Fibroblast of mammary gland (primary cell): ENCODE results near the gene SP140L.
A peak's percentile ranks its signal among the peaks of the same experiment; 100 is the strongest.

ENCODE experiments used
- DNase-seq: peaks from one replicate; pipeline ENCODE4 v3.0.0-alpha.2; 2010; ENCODE audit warnings: low read depth
- H3K4me3 ChIP-seq: 2 replicates; pipeline ENCODE4 v1.5.1; 2011; ENCODE audit warnings: low read depth, mild to moderate bottlenecking, low read length, moderate library complexity; ENCODE audit not compliant: control insufficient read depth
- CTCF ChIP-seq: conservative IDR thresholded peaks from 2 replicates; pipeline ENCODE4 v1.5.1; 2011; ENCODE audit warnings: low read depth, low read length, inconsistent platforms; ENCODE audit not compliant: control insufficient read depth, insufficient read depth

The SP140L gene

DNA sequence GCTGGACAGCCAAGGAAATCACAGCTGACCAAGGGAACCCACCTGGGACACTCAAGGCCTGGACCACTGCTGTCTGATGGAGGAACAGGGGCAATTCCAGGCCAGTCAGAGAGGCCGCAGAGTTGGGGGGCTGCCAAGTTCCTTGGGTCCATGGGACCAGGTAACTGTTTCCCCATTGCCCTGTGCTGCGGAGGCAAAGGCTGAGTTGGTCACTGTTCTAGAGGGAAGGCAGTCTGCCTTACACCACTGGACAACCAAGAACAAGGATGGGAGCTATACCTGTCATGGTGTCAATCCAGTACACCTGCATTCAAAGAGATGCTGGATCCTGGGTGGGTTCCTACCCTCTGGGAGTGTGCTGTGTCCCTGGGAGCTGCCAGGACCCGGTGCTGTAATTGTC lies 9.6 kb upstream of the SP140L start:
- H3K4me3 ChIP-seq = no peak overlapping the region
- DNase-seq = no peak
- no peak for TF ChIP-seq CTCF

DNA sequence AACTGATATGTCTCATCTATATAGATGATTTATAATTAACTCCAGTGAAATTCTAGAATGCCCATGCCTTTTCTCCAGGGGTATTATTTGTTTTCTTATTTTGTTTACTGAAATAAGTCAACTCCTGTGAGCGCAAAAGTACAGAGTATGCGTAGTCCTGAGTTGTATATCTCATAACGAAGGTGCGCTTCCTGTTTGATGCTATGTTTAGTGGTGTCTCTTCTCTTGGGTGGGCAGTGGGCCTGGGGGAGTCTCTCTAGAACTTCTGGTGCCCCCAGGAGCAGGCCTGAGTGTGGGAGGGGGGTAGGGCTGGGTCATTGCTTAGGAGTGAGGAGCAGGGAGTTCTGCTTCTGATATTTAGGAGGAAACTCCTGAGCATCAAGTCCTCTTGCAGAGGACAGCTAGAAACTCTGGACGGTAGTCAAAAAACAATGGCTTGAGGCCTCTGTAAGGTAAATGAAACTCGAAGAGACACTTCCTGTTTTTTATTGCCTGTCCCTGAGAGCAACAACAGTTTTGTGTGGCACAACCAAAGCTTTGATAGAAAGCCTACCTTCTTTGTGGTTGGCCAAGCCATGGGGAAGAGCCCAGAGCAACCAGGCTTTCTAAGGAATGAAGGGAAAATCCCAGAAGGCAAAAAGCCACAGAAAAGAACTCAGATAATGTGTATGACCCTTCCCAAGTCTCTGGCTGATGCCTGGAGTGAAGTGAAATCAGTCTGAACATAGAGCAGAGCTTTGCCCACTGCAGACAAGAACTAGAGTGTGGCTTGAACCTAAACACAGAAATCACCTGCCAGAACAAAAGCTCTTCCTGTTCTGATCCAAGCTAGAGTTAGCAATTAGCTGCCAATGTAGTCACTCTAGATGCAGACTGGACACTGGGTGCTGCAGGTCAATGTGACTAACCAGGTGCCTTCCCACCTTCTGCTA lies 8.5 kb upstream of the SP140L start:
- TF ChIP-seq CTCF = no peak
- no peak for DNase-seq
- no peak overlapping the region for H3K4me3 ChIP-seq

GRCh38 chr2:230319211-230319862 lies 7.7 kb upstream of the SP140L start:
- TF ChIP-seq CTCF = no peak
- no peak overlapping the region for H3K4me3 ChIP-seq
- no peak for DNase-seq

DNA sequence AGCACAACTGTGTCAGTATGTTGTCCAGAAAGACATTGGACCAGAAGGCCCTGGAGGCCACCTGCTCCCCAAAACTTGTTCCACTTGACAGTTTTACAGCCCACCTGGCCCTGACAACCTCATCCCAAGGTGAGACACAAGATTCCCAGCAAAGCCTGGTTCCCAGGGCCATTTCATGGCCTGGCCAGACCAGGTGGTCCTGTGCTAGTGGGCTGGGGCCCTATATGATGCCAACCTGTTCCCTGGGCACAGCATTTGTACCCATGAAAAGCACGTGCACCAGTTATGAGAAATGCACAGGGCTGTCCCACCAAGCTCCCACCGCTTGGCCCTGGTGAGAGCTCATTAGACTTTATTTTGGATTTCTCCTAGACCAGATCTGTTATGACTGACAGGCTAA lies 6.0 kb upstream of the SP140L start:
- no peak overlapping the region for H3K4me3 ChIP-seq
- no peak for DNase-seq
- TF ChIP-seq CTCF = no peak

DNA sequence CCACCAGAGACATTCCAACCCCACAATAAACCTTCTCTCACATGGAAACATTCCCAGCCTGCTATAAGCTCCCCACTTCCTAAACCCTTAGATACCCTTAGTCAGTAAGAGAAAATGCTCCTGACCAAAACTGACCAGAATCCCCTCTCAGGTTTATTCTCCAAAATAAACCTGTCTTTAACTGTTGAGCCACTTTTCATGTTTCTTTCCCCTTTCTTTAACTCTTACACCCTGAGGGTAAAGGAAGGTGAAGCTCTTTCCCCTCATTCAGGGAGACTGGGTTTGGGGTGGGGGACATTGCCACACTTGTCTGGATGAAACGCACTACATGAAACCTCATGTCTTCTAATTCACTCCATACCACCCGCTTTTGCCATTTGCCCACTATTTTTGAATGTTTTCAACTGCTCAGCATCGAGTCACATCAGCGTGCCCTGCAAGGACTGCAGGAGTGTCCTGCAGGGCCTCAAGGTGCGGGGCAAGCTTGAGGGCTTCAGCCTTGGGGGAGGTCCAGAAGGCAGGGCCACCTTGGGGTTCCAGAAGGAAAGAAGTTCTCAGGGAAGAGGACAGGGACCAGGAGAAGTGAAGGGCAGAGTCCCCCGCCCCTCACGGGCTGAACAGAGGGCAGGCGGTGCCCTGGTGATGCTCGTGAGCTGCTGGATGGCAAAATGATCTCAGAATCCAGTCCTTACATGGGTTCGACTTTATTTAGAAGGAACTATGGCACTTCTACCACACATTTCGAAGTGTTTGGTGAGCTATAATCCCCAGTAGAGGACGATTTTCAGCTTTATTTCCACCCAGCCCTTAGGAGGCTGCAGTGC lies 4.2 kb upstream of the SP140L start:
- no peak for TF ChIP-seq CTCF
- no peak for DNase-seq
- H3K4me3 ChIP-seq = no peak overlapping the region

DNA sequence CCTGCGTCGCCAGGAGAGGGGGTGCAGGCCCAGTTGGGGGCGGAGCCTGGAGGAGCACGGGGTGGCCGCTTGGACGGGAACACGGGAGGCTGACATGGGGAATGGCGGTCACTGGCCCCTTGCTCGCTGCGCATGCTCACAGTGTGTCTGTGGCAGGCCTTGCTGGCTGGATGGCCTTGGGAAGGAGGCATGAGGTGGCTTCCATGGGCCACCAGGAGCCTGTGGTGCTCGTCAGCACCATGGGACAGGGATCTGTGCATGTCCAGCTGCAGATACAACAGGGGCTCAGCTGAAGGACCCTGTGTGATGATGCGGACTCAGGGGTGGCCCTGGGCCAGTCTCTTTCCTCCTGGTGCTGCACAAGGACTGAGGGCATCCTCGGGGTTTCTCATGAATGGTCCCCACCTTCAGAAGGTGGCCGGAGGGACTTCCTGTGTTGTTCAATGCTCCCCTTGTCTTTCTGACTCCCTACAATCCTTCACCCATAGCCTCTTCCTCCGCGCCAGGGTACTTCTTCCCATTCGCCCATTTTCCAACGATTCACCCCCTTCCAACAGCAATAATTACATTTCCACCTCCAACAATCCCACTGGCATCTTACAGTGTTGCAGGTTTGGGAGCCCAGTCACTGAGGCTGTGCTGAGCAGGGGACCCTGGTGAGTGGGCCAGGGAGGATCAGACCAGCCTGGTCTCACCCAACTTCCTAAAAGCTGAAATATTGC lies 3.4 kb upstream of the SP140L start:
- TF ChIP-seq CTCF = peak; percentile 27
- no peak overlapping the region for H3K4me3 ChIP-seq
- DNase-seq = no peak
